ENCODE data around the gene CEP44. TPM values are rescaled to one million over a fixed set of nuclear protein-coding genes. Genes with fewer than 3 reads are reported as not detected.

The CEP44 gene
- total RNA-seq, 1 experiment from 2014 or later, result 15.8 TPM

DNA sequence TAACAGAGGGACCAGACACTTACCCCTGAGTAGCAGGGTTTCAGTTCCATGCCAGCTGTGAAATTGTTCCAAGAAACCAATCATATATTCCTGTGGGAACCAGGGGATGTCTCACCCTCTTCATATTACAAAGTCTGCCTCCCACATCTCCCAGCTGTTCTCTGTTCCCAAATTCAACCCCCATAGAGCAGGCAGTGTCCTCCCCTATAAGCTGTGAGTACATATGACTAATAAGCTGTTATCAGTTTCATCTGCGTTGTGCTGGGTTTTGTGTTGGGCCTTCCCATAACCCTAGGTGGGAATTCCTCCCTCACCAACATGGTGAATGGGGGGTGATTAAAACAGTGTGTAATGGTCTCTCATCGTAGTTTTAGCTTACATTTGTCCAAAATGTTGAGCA, 41.0 kb downstream of the CEP44 start:
- DNase-seq, result no peak
- intact Hi-C loops (cut with micrococcal nuclease; ENCODE audit: unreplicated experiment), result no loop called here
- TF ChIP-seq, protein P1, sequence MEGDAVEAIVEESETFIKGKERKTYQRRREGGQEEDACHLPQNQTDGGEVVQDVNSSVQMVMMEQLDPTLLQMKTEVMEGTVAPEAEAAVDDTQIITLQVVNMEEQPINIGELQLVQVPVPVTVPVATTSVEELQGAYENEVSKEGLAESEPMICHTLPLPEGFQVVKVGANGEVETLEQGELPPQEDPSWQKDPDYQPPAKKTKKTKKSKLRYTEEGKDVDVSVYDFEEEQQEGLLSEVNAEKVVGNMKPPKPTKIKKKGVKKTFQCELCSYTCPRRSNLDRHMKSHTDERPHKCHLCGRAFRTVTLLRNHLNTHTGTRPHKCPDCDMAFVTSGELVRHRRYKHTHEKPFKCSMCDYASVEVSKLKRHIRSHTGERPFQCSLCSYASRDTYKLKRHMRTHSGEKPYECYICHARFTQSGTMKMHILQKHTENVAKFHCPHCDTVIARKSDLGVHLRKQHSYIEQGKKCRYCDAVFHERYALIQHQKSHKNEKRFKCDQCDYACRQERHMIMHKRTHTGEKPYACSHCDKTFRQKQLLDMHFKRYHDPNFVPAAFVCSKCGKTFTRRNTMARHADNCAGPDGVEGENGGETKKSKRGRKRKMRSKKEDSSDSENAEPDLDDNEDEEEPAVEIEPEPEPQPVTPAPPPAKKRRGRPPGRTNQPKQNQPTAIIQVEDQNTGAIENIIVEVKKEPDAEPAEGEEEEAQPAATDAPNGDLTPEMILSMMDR (IDR thresholded peaks at IDR 0.05; ENCODE audit: unreplicated experiment), result no peak
- Mint-ChIP-seq H3K27ac (ENCODE audit: unreplicated experiment) (no peak overlapping the region), H3K4me1 (ENCODE audit: low read depth, unreplicated experiment) (no peaks in the 10 kb centered on the region), H3K36me3 (ENCODE audit: insufficient read depth, unreplicated experiment) (no peaks in the 10 kb centered on the region), H3K27me3 (ENCODE audit: unreplicated experiment) (no peaks in the 10 kb centered on the region), H3K4me3 (ENCODE audit: low read depth, unreplicated experiment) (no peak overlapping the region), H3K9me3 (ENCODE audit: low read depth, unreplicated experiment) (no peaks in the 10 kb centered on the region)
- no TSS peak for BruUV-seq (replicated peaks)
- CTCF ChIA-PET, result no interaction called here

DNA sequence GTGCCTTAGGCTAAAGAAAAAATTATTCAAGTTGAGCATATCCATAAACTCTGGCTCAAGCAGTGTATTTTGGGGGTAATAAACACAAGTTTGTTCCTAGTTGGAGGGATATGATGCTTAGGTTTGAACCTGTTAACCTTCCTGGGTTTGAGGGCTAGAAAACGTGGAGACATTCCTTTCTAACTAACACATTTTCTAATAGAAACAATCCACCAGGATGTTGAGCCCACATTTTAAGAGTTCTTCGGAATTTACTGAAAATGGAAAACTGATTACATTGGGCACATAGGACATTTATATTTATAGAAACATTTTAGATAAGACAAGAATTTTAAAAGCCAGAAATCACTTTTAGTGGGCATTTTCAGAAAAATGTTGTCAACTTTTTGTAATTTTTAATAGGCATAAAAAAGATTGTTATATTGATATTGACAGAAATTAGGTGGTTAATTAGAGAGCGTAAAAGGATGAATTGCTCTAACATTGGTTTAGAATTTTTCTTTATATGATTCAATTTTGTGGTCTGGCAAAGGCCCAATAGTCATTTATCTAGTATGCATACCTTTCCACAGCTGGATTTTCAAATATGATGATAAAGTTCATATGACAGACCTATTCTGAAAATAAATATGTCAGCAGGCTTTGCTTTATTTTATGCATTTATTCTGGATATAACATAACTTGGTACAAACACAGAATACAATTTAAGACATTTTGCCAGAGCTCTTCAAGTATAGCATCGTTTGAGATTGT, 49.2 kb downstream of the CEP44 start:
- Mint-ChIP-seq H3K4me1 (ENCODE audit: low read depth, unreplicated experiment) (no peaks in the 10 kb centered on the region), H3K36me3 (ENCODE audit: insufficient read depth, unreplicated experiment) (no peaks in the 10 kb centered on the region), H3K27me3 (ENCODE audit: unreplicated experiment) (no peaks in the 10 kb centered on the region), H3K4me3 (ENCODE audit: low read depth, unreplicated experiment) (no peak overlapping the region), H3K27ac (ENCODE audit: unreplicated experiment) (no peak overlapping the region), H3K9me3 (ENCODE audit: low read depth, unreplicated experiment) (no peaks in the 10 kb centered on the region)
- TF ChIP-seq, protein P1 (IDR thresholded peaks at IDR 0.05; ENCODE audit: unreplicated experiment), result no peak
- no TSS peak for BruUV-seq (replicated peaks)
- no peak for DNase-seq
- CTCF ChIA-PET, result no interaction called here
- intact Hi-C loops (cut with micrococcal nuclease; ENCODE audit: unreplicated experiment), result no loop called here

DNA sequence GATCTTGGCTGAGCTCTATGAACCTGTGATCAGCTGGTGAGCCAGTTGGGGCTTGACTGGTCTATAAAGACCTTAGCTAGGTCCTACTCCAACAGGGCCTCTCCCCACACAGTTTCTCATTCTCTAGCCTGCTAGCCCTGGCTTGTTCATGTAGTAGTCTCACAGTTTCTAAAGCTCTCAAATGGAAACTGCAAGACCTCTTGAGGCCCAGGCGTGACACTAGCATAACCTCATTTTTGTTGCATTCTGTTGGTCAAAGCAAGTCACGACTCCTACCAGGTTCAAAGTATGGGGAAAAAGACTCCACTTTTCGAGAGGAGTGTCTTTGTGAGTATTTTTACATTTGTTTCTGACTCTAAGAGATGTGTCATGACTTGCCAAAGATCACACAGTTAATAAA, 50.9 kb downstream of the CEP44 start:
- no peaks in the 10 kb centered on the region for H3K27me3 Mint-ChIP-seq (ENCODE audit: unreplicated experiment)
- CTCF ChIA-PET, result no interaction called here
- BruUV-seq (replicated peaks), result no TSS peak
- H3K36me3 Mint-ChIP-seq (ENCODE audit: insufficient read depth, unreplicated experiment), result no peaks in the 10 kb centered on the region
- no peak overlapping the region for H3K4me3 Mint-ChIP-seq (ENCODE audit: low read depth, unreplicated experiment)
- intact Hi-C loops (cut with micrococcal nuclease; ENCODE audit: unreplicated experiment), result no loop called here
- H3K4me1 Mint-ChIP-seq (ENCODE audit: low read depth, unreplicated experiment), result no peaks in the 10 kb centered on the region
- H3K9me3 Mint-ChIP-seq (ENCODE audit: low read depth, unreplicated experiment), result no peaks in the 10 kb centered on the region
- no peak overlapping the region for H3K27ac Mint-ChIP-seq (ENCODE audit: unreplicated experiment)
- DNase-seq, result no peak
- TF ChIP-seq, protein P1 (IDR thresholded peaks at IDR 0.05; ENCODE audit: unreplicated experiment), result no peak

DNA sequence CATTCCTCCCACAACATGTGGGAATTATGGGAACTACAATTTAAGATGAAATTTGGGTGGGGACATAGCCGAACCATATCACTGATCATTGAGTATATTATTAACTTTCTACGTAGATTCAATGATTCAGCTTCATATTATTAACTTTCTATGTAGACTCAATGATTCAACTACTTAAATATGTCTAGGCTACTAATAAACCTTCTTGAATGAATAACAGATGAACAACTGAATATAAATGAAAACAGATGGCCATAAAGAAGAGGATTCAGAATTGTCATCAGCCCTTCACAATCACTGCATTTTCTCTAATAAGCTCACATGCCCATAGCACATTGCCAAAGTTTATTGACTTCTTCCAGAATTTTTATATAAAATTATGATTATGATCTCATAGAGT, 57.0 kb downstream of the CEP44 start:
- CTCF ChIA-PET, result no interaction called here
- no TSS peak for BruUV-seq (replicated peaks)
- no peak overlapping the region for H3K4me3 Mint-ChIP-seq (ENCODE audit: low read depth, unreplicated experiment)
- no peak overlapping the region for H3K27ac Mint-ChIP-seq (ENCODE audit: unreplicated experiment)
- H3K36me3 Mint-ChIP-seq (ENCODE audit: insufficient read depth, unreplicated experiment), result no peaks in the 10 kb centered on the region
- peaks cover 5% of the 10 kb centered on the region for H3K9me3 Mint-ChIP-seq (ENCODE audit: low read depth, unreplicated experiment)
- H3K4me1 Mint-ChIP-seq (ENCODE audit: low read depth, unreplicated experiment), result peaks cover 23% of the 10 kb centered on the region
- no peak for DNase-seq
- TF ChIP-seq, protein P1 (IDR thresholded peaks at IDR 0.05; ENCODE audit: unreplicated experiment), result no peak
- intact Hi-C loops (cut with micrococcal nuclease; ENCODE audit: unreplicated experiment), result no loop called here
- no peaks in the 10 kb centered on the region for H3K27me3 Mint-ChIP-seq (ENCODE audit: unreplicated experiment)
